Measurements from ENCODE around the gene BROX. TPM values are rescaled to one million over a fixed set of nuclear protein-coding genes. Genes with fewer than 3 reads are reported as not detected.

BROX gene
- total RNA-seq, 2 donors from 2014 or later: 24.3 to 37.3 TPM

GRCh38 chr1:222784371-222784770 lies 72.0 kb downstream of the BROX start:
- no peak for TF ChIP-seq CTCF (IDR thresholded peaks at IDR 0.05)
- peaks cover 0 to 5% of the 10 kb centered on the region in 2 donors for H3K4me1 ChIP-seq

More at GRCh38 chr1:222784371-222784770, 72.0 kb downstream of the BROX start:
- Histone ChIP-seq H3K27me3 (no peaks in the 10 kb centered on the region), H3K9me3 (no peaks in the 10 kb centered on the region), H3K27ac (no peak overlapping the region), H3K36me3 (no peaks in the 10 kb centered on the region), H3K4me3 (no peak overlapping the region)
- no peak for DNase-seq (ENCODE audit: low spot score)

Other genes with a start within 250 kb of the BROX start
- gene HHIPL2, start 164.5 kb upstream of the BROX start, total RNA-seq: under 1 TPM in 1 of 2 donors, not detected in 1; 0.16 TPM
- gene TAF1A, start 122.6 kb upstream of the BROX start, total RNA-seq: 1 to 10 TPM; 1.3 to 2.7 TPM
- 10 to 100 TPM; 34.4 to 53.9 TPM for gene MIA3, start 94.5 kb upstream of the BROX start, total RNA-seq
- gene AIDA, start 73 bp upstream of the BROX start, total RNA-seq: 10 to 100 TPM; 40.0 to 42.4 TPM
- not detected for gene FAM177B, start 24.6 kb downstream of the BROX start, total RNA-seq
- 1 to 10 TPM; 6.2 to 8.3 TPM for gene DISP1, start 102.5 kb downstream of the BROX start, total RNA-seq